Mononuclear cell (primary cell): ENCODE measurements around the gene PRDM15. TPM values are rescaled to one million over a fixed set of nuclear protein-coding genes. Genes with fewer than 3 reads are reported as not detected.

Experiments used
- H3K27me3 ChIP-seq: 2 replicates; pipeline ENCODE4 v1.6.0; 2011; ENCODE audit warnings: low read length, control low read depth; ENCODE audit not compliant: insufficient read depth
- H3K4me1 ChIP-seq: 2 replicates; pipeline ENCODE4 v1.5.1; 2011; ENCODE audit warnings: mild to moderate bottlenecking, low read length, control low read depth; ENCODE audit not compliant: insufficient read depth
- H3K4me3 ChIP-seq: 2 replicates; pipeline ENCODE4 v1.5.1; 2011; ENCODE audit warnings: mild to moderate bottlenecking, low read length, moderate library complexity
- H3K9me3 ChIP-seq: 2 replicates; pipeline ENCODE4 v1.5.1; 2011; ENCODE audit warnings: low read depth, mild to moderate bottlenecking, control low read depth, low read length
- total RNA-seq: library from RNA; depleted of rRNA; stranded (reverse); fragments of >200 nt; gene quantifications from one replicate; pipeline ENCODE4 v1.2.3, GENCODE V29; 2012

PRDM15 gene
- total RNA-seq, 1 donor, result 8.1 TPM

GRCh38 chr21:41852151-41852928 is 26.8 kb downstream of the PRDM15 start:
- Histone ChIP-seq H3K4me3 (no peak overlapping the region), H3K4me1 (no peaks in the 10 kb centered on the region), H3K9me3 (no peaks in the 10 kb centered on the region), H3K27me3 (no peaks in the 10 kb centered on the region)

GRCh38 chr21:41851090-41851790 is 27.9 kb downstream of the PRDM15 start:
- Histone ChIP-seq H3K4me1 (no peaks in the 10 kb centered on the region), H3K9me3 (no peaks in the 10 kb centered on the region), H3K4me3 (no peak overlapping the region), H3K27me3 (no peaks in the 10 kb centered on the region)

- Histone ChIP-seq H3K27me3 (no peaks in the 10 kb centered on the region), H3K4me3 (no peak overlapping the region), H3K4me1 (no peaks in the 10 kb centered on the region), H3K9me3 (no peaks in the 10 kb centered on the region)
These were observed 29.1 kb downstream of the PRDM15 start for GRCh38 chr21:41850085-41850484.

GRCh38 chr21:41848958-41849580 is 30.1 kb downstream of the PRDM15 start:
- H3K4me3 ChIP-seq, result no peak overlapping the region
- H3K27me3 ChIP-seq, result no peaks in the 10 kb centered on the region
- no peaks in the 10 kb centered on the region for H3K4me1 ChIP-seq
- no peaks in the 10 kb centered on the region for H3K9me3 ChIP-seq

GRCh38 chr21:41848533-41848932 is 30.6 kb downstream of the PRDM15 start:
- Histone ChIP-seq H3K27me3 (no peaks in the 10 kb centered on the region), H3K4me1 (no peaks in the 10 kb centered on the region), H3K9me3 (no peaks in the 10 kb centered on the region), H3K4me3 (no peak overlapping the region)

GRCh38 chr21:41847066-41847804 is 31.9 kb downstream of the PRDM15 start:
- Histone ChIP-seq H3K9me3 (no peaks in the 10 kb centered on the region), H3K27me3 (no peaks in the 10 kb centered on the region), H3K4me1 (no peaks in the 10 kb centered on the region), H3K4me3 (no peak overlapping the region)

- Histone ChIP-seq H3K4me1 (no peaks in the 10 kb centered on the region), H3K27me3 (no peaks in the 10 kb centered on the region), H3K9me3 (no peaks in the 10 kb centered on the region), H3K4me3 (no peak overlapping the region)
These were observed 32.6 kb downstream of the PRDM15 start for GRCh38 chr21:41846536-41846935.

GRCh38 chr21:41846033-41846317 is 33.2 kb downstream of the PRDM15 start:
- Histone ChIP-seq H3K9me3 (peaks cover 4% of the 10 kb centered on the region), H3K4me1 (no peaks in the 10 kb centered on the region), H3K27me3 (no peaks in the 10 kb centered on the region), H3K4me3 (no peak overlapping the region)

GRCh38 chr21:41845310-41846032 is 33.7 kb downstream of the PRDM15 start:
- Histone ChIP-seq H3K4me3 (no peak overlapping the region), H3K4me1 (no peaks in the 10 kb centered on the region), H3K27me3 (no peaks in the 10 kb centered on the region), H3K9me3 (peaks cover 6% of the 10 kb centered on the region)

GRCh38 chr21:41843584-41843983 is 35.6 kb downstream of the PRDM15 start:
- no peak overlapping the region for H3K4me3 ChIP-seq
- no peaks in the 10 kb centered on the region for H3K4me1 ChIP-seq
- H3K27me3 ChIP-seq, result no peaks in the 10 kb centered on the region
- H3K9me3 ChIP-seq, result peaks cover 6% of the 10 kb centered on the region

- Histone ChIP-seq H3K4me3 (no peak overlapping the region), H3K4me1 (no peaks in the 10 kb centered on the region), H3K9me3 (peaks cover 6% of the 10 kb centered on the region), H3K27me3 (no peaks in the 10 kb centered on the region)
These were observed 38.3 kb downstream of the PRDM15 start for GRCh38 chr21:41840880-41841279.

- peaks cover 6% of the 10 kb centered on the region for H3K9me3 ChIP-seq
- no peaks in the 10 kb centered on the region for H3K27me3 ChIP-seq
- no peak overlapping the region for H3K4me3 ChIP-seq
- H3K4me1 ChIP-seq, result no peaks in the 10 kb centered on the region
These were observed 39.6 kb downstream of the PRDM15 start for GRCh38 chr21:41839387-41840000.

GRCh38 chr21:41837756-41838297 is 41.3 kb downstream of the PRDM15 start:
- H3K4me3 ChIP-seq, result no peak overlapping the region
- peaks cover 6% of the 10 kb centered on the region for H3K9me3 ChIP-seq
- H3K27me3 ChIP-seq, result no peaks in the 10 kb centered on the region
- H3K4me1 ChIP-seq, result no peaks in the 10 kb centered on the region
